Cerebellar cortex (tissue), 1 donor: Measurements from ENCODE around the gene RALGAPA2.
A peak's percentile ranks its signal among the peaks of the same experiment; 100 is the strongest.
"Not testable (repeated sequence)": the region's sequence is repeated elsewhere in the genome, so short reads cannot be mapped to it uniquely, and the experiment has no call there.

Experiments used
- DNase-seq: peaks from one replicate; pipeline ENCODE4 v3.0.0-alpha.2; 2015; ENCODE audit warnings: low spot score

Gene RALGAPA2

DNA sequence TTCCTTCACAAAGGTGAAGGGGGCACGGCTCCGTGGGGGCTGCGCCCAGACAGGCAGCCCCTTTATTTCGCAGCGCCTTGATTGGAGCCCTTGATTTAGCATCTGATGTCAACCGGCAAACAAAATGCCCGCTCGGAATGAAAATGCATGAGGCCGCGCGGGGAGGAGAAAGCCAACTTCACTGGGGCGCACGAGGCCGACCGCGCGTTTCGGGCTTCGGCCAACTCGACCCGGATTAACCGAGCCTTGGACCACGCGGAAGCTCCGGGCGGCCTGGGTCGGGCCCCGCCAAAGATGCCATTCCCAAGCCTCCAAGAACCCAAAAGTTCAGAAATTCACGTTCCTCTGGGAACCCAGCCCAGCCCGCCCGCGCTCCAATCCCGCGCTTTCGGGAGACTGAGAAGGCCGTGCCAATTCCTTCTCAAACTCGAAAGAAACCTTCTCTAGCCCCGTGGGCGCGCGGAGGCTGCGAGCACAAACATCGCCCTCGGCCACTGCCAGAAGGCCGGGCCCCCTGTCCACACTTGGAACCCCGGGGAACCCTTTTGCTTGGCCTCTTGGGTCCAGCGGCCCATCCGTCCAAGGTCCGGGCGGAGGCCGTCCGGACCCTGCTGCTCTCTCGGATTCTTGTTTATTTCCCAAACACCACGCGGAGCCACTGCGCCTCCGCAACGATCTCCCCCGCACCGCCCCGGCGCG, 345.4 kb downstream of the RALGAPA2 start:
- peak; percentile 50 for DNase-seq

DNA sequence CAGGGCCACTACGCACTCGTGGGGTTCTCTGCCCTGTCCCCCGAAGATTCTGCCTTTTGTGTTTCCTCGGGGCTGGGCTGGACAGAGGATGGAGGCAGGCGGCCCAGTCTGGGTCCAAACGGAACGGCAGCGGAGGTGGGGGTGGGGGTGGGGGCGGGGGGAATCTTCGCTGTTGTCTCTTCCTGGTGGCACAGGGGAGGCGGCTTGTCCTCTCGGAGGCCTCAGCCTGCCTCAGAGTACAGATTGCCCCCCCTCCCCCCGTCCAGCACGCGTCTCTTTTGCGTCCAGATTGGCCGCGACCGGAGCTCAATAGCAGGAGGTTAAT, 345.9 kb downstream of the RALGAPA2 start:
- DNase-seq: peak; percentile 45

DNA sequence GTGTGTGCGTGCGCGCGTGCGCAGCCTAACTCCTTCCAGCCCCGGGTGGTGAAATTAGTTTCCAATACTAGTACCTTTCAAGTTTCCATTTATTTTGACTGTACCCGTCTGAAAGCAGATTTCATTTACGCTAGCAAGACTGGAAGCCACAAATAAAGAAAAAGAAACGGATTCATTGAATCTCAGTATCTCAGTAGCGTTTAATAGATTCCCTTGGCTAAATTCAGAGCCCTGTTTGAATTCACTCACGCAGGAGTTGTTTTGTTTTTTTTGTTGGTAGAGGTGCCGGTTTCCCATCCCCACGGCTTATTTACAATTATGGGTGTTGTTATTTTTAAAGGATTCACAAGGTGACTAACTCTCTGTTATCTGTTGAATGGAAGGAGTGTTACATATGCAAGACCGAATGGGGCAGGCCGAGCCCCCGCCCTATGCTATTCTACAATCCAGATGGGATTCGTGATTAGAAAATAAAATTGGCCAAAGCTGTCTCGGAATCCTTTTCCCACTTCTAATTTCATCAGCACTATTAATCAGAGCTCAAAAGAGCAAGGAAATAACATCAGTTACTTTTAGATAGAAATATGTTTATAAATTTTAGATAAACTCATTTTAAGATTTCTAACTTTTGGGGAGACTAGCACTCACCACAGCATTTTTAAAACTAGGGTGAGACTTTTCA, 346.8 kb downstream of the RALGAPA2 start:
- peak; percentile 20 for DNase-seq

DNA sequence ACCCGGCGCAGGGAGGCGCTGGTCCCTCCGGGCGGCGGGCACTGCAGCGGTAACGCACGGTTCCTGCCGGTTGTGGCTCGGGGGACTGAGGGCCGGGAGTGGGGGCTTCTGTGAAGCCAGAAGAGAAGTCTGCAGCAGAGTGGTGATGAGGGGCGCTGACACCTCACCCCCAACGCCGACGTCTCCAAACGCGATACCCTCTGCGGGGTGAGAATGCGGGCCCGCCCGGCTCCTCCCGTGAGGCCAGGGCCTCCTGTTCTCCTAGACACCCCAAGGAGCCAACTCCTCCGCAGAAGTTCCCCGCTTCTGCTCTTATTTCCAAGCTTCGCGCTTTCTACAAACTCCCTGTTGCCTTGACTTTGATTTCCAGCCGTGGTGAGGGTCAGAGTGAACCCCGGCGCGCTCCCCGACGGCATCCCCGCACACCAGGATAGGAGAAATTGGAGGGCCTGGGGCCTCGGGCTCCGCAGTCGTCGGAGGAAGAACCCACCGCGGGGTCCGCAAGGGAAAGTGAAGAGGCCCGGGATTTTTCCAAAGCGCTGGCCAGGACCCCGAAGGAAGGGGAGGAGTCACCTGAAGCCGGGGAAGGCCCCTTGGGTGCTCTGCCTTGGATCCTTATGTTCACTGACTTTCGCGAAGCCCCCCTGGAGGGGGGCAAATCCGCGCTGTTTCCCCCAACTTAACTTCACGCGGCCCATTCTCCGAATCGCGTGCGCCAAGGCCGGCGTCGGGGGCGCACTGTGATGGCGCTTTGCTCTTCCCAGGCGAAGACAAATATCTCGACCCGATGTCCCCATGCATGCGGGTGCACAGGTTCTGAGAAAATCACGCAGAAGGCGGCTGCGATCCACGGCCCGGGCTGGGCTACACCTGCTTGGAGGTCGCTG, 347.6 kb downstream of the RALGAPA2 start:
- no peak for DNase-seq

DNA sequence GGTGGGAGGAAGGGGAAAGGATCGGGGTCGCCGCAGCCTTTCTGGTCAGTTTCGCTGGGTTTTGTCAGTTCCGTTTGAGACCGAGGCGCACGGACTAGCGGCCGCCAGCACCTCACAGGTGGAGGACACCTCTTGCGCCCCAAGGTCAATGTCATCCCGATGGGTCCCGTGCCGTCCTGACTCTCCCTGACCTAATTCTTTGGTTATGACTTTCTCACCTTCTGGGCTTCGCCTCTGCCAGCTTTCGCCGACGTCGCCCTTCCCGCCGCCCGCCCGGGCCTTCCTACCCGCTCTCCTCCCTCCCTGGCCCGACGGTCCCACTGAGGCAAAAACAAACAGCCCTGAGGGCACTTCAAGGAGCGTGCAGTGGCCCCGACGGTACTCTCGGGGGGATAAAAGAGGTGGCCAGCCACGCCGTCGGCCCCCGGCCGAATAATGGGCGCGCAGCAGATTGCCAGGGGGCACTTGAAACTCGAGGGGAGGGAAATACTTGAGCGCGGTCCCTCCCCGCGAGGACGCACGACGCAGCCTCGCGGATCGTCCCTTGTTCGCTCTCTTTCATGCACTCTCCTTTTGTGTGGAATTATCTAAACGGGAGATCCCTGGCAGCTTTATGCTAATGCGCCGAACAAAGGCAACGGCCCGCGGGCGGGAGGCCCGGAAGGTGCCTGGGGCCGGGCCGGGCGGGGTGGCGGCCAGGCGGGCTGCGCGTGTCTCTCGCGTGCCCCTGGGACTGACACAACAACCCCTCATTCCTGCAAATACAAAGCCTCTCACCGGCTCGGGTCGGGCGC, 348.4 kb downstream of the RALGAPA2 start:
- DNase-seq: peak; percentile 19

DNA sequence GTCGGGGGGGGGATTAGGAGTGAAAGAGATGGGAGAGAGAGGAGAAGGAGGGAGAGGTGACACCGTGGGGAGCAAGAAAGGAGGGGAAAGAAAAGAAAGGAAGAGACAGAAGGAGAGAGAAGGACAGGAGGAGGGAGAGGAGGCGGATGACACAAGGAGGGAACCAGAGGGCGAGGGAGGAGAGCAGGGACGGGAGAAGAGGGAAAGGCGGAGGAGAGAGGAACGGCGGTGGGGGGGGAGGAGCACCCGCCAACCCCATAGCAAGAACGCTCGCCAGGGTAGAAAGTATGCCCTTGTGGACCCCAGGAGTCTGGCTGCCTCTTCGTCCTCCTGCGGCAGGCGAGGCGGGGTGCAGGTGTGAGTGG, 349.0 kb downstream of the RALGAPA2 start:
- peak; percentile 55 for DNase-seq

DNA sequence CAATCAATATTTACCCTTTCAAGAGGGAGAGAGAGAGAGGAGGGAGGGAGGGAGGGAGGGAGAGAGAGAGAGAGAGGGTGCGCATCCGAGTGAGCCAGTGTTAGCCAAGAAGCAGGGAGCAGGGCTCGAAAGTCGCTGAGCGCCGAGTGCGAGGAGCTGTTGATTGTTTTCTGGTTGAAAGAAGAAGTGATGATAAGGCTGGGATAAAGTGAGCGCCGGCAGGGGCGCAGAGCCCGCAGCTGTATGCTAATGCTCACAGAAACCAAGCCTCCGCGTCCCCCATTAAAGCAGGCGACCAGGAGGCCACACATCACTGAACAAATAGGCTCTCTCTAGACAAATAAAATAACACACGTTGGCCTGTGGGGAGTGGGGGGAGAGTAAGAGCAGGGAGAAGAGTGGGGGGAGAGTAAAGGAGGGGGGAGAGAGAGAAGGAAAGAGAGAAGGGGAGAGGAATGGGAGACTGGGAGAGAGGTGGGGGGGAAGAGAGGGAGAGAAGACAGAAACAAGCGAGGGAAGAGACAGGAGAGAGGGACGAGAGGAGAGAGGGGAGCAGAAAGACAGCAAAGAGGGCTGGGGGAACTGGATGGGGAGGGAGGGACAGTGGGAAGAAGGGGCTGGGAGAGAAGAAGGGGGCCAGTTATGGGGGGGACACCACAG, 349.5 kb downstream of the RALGAPA2 start:
- peak; percentile 73 for DNase-seq

DNA sequence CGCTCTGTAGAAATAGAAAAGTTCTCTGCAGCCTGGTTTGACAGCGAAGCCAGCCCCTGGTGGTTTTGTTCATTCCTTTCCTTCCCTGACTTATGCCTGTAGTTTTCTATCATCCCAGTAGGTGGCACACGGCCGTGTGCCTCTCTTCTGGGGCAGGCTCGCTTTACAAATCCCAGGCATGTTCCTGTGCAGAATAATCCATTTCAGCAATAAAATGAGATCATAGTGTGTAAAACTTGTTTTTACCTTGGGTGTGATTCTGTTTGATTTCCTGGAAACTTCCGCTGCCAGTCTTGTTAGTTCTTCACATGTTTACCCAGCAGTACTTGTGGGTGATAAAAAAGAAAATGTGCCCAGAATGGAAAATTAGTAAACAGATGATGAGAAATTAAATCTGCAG, 352.0 kb downstream of the RALGAPA2 start:
- peak; percentile 85 for DNase-seq

DNA sequence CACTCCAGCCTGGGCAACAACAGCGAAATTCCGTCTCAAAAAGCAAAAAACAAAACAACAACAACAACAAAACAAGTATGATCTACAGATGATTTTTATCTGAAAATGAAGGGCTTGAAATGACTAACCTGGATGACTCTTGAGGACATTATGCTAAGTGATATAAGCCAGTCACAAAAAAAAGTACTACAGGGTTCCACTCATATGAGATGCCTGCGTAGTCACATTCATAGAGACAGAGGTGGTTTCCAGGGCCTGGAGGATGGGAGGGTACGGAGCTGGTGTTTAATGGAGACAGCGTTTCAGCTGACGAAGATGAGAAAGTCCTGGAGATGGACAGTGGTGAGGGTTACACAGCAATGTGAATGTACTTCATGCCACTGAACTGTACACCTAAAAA, 352.8 kb downstream of the RALGAPA2 start:
- no peak for DNase-seq

DNA sequence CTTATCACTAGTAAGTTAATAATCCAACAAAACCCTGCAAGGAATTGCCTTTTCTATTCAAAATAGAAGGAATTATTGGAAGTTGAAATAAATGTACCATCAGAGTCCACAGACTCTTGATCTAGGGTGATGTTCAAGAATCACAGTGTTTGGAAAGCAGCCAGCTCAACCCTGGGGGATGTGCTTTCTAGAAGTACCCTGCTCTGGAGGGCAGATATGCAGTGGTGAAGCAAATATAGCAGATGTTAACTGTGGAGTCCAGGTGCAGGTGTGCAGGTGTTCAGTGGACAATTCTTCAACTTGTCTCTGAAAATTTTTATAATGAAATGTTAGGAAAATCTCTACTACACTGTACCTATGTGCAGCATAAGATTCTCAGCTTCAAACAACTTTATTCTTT, 353.6 kb downstream of the RALGAPA2 start:
- no peak for DNase-seq

DNA sequence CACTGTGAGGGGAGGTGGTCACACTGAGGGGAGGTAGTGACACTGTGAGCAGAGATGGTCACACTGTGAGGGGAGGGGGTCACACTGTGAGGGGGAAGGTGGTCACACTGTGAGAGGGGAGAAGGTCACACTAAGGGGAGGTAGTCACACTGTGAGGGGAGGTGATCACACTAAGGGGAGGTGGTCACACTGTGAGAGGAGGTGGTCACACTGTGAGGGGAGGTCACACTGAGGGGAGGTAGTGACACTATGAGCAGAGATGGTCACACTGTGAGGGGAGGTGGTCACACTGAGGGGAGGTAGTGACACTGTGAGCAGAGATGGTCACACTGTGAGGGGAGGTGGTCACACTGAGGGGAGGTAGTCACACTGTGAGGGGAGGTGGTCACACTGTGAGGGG, 356.9 kb downstream of the RALGAPA2 start:
- not testable (repeated sequence) for DNase-seq

DNA sequence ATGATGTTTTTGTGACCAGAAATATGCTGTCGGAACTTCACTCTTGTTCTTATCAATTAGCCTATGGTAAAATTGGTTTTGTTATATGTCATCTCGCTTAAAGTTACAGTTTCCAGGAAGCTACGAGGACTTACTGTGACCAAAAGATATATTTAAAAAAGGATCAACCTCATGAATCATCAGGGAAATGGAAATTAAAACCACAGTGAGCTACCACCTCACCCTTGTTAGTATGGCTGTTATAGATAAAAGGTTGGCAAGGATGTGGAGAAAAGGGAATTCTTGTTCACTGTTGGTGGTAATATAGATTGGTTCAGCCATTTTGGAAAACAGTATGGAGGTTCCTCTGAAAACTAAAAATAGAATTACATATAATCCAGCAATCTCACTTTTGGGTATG, 358.9 kb downstream of the RALGAPA2 start:
- no peak for DNase-seq

DNA sequence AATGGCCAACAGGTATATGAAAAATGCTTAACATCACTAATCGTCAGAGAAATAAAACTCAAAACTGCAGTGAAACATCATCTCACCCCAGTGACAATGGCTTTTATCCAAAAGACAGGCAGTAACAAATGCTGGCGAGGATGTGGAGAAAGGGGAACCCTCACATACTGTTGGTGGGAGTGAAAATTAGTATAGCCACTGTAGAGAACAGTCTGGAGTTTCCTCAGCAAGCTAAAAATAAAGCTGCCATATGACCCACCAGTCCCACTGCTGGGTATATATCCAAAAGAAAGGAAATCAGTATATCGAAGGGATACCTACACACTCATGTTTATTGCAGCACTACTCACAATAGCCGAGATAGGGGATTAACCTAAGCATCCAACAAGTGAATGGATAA, 368.0 kb downstream of the RALGAPA2 start:
- no peak for DNase-seq

DNA sequence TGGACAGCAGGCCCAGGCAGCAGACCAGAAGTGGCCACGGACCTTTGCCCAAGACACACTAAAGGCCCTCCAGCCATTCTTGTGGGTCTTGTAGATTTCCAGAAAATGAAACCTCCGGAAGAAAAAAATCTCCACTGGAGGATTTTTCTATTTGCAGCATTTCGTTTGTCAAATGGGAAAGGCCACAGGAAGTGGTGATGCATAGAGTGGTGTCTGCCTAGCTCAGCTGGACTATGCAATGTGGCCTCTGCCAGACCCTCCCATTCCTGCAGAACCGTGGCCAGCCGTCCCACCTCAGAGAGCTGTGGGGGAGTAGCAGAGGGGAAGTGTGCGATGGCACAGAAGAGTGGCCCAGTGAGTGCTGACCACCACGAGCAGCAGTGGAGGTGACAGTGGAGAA, 368.5 kb downstream of the RALGAPA2 start:
- no peak for DNase-seq
